Prostate gland (tissue), 2 donors: Measurements from ENCODE around the gene SELENOP. TPM values are rescaled to one million over a fixed set of nuclear protein-coding genes. Genes with fewer than 3 reads are reported as not detected.

ENCODE experiments used
- DNase-seq: peaks from one replicate; pipeline ENCODE4 v3.0.0-alpha.2; 2019; ENCODE audit warnings: low spot score
- H3K27ac ChIP-seq, 2 donors: fragments of 200-600 bp; sonication (generic); 2 replicates each; pipeline ENCODE4 v1.5.1; 2017 to 2019
- H3K27me3 ChIP-seq: fragments of 200-600 bp; sonication (generic); replicated peaks from 2 replicates; pipeline ENCODE4 v1.5.1; 2019; ENCODE audit not compliant: insufficient read depth
- H3K36me3 ChIP-seq, 2 donors: fragments of 200-600 bp; sonication (generic); 1 replicate in 1 of 2; 2 replicates in 1 of 2; pipeline versions ENCODE4 v1.5.1 to v1.8.1; 2017 to 2019
- H3K4me1 ChIP-seq: fragments of 200-600 bp; sonication (generic); replicated peaks from 2 replicates; pipeline ENCODE4 v1.5.1; 2019
- H3K4me3 ChIP-seq, 2 donors: fragments of 200-600 bp; sonication (generic); 2 replicates each; pipeline ENCODE4 v1.5.1; 2017 to 2019
- H3K9me3 ChIP-seq: fragments of 200-600 bp; sonication (generic); 2 replicates; pipeline ENCODE4 v1.5.1; 2017
- CTCF ChIP-seq, 4 experiments: fragments of 200-600 bp in 2 of 4; fragments of 450-650 bp in 2 of 4; sonication (generic) in 2 of 4; IDR thresholded peaks; 1 replicate in 3 of 4; 2 replicates in 1 of 4; pipeline ENCODE4 v1.5.1; 2016 to 2019; ENCODE audit warnings: antibody characterized with exemption in 4 of 4, mild to moderate bottlenecking in 2 of 4, moderate library complexity in 2 of 4
- POLR2A ChIP-seq: fragments of 450-650 bp; IDR thresholded peaks from one replicate; pipeline ENCODE4 v1.6.1; 2016; ENCODE audit warnings: antibody characterized with exemption, mild to moderate bottlenecking
- POLR2AphosphoS5 ChIP-seq: sonication (generic); formaldehyde crosslinking; IDR thresholded peaks from one replicate; pipeline ENCODE4 v1.6.1; 2017; ENCODE audit warnings: antibody characterized with exemption
- WGBS: methylation state at CpG from one replicate; pipeline ENCODE4 v1.1.5; 2018; 5-methylcytosine and 5-hydroxymethylcytosine counted together
- intact Hi-C: fragments of 100-400 bp; cut with DNase I; formaldehyde crosslinking; loops from one replicate; pipeline ENCODE4 v1.14.2; 2022
- total RNA-seq, 2 donors: library from RNA; depleted of rRNA; stranded (reverse); fragments of >200 nt; gene quantifications; one replicate each; pipeline ENCODE4 v1.1.0, GENCODE V29; 2016

SELENOP gene
- total RNA-seq, 2 donors from 2014 or later: 228 to 503 TPM

- H3K27me3 ChIP-seq: no peaks in the 10 kb centered on the region
- H3K27ac ChIP-seq: peak overlapping the region; percentile 82 to 83
- TF ChIP-seq POLR2A: no peak
- no peak for TF ChIP-seq POLR2AphosphoS5
- no peak for TF ChIP-seq CTCF (IDR thresholded peaks at IDR 0.05)
- 45% methylated on average over 3 of the region's 3 CpGs for WGBS
- no peaks in the 10 kb centered on the region for H3K36me3 ChIP-seq
- H3K4me1 ChIP-seq: peaks cover 10% of the 10 kb centered on the region
- DNase-seq: no peak
- H3K4me3 ChIP-seq: peak overlapping the region; percentile 32 to 40
- intact Hi-C loops: no loop called here
- H3K9me3 ChIP-seq: no peaks in the 10 kb centered on the region
Measured at GRCh38 chr5:42810834-42811590, 680 bp downstream of the SELENOP start.

GRCh38 chr5:42808888-42809611, 2.6 kb downstream of the SELENOP start:
- Histone ChIP-seq H3K4me1 (peaks cover 10% of the 10 kb centered on the region), H3K36me3 (no peaks in the 10 kb centered on the region), H3K27me3 (no peaks in the 10 kb centered on the region), H3K27ac (no peak overlapping the region), H3K9me3 (no peaks in the 10 kb centered on the region), H3K4me3 (peak overlapping the region in 1 of 2 donors; percentile 40)
- intact Hi-C loops: no loop called here
- TF ChIP-seq CTCF (IDR thresholded peaks at IDR 0.05) (no peak), POLR2AphosphoS5 (no peak), POLR2A (no peak)
- DNase-seq: no peak
- WGBS: 77% methylated on average over 4 of the region's 4 CpGs

GRCh38 chr5:42807722-42808447, 3.8 kb downstream of the SELENOP start:
- Histone ChIP-seq H3K4me1 (peaks cover 10% of the 10 kb centered on the region), H3K36me3 (no peaks in the 10 kb centered on the region), H3K27me3 (no peaks in the 10 kb centered on the region), H3K4me3 (no peak overlapping the region), H3K27ac (no peak overlapping the region), H3K9me3 (no peaks in the 10 kb centered on the region)
- TF ChIP-seq POLR2AphosphoS5 (no peak), POLR2A (no peak), CTCF (IDR thresholded peaks at IDR 0.05) (no peak)
- intact Hi-C loops: no loop called here
- 43% methylated on average over 2 of the region's 2 CpGs for WGBS
- no peak for DNase-seq

GRCh38 chr5:42806701-42807262, 4.9 kb downstream of the SELENOP start:
- intact Hi-C loops: no loop called here
- Histone ChIP-seq H3K27me3 (no peaks in the 10 kb centered on the region), H3K4me1 (peaks cover 7% of the 10 kb centered on the region), H3K4me3 (no peak overlapping the region), H3K9me3 (no peaks in the 10 kb centered on the region), H3K27ac (no peak overlapping the region), H3K36me3 (no peaks in the 10 kb centered on the region)
- 90% methylated on average over 3 of the region's 3 CpGs for WGBS
- no peak for DNase-seq
- TF ChIP-seq CTCF (IDR thresholded peaks at IDR 0.05) (no peak), POLR2AphosphoS5 (no peak), POLR2A (no peak)
